ENCODE measurements around the gene SPATA33. TPM values are rescaled to one million over a fixed set of nuclear protein-coding genes. Genes with fewer than 3 reads are reported as not detected.

Gene SPATA33
- total RNA-seq, 2 donors from 2014 or later: 2.4 to 3.6 TPM

DNA sequence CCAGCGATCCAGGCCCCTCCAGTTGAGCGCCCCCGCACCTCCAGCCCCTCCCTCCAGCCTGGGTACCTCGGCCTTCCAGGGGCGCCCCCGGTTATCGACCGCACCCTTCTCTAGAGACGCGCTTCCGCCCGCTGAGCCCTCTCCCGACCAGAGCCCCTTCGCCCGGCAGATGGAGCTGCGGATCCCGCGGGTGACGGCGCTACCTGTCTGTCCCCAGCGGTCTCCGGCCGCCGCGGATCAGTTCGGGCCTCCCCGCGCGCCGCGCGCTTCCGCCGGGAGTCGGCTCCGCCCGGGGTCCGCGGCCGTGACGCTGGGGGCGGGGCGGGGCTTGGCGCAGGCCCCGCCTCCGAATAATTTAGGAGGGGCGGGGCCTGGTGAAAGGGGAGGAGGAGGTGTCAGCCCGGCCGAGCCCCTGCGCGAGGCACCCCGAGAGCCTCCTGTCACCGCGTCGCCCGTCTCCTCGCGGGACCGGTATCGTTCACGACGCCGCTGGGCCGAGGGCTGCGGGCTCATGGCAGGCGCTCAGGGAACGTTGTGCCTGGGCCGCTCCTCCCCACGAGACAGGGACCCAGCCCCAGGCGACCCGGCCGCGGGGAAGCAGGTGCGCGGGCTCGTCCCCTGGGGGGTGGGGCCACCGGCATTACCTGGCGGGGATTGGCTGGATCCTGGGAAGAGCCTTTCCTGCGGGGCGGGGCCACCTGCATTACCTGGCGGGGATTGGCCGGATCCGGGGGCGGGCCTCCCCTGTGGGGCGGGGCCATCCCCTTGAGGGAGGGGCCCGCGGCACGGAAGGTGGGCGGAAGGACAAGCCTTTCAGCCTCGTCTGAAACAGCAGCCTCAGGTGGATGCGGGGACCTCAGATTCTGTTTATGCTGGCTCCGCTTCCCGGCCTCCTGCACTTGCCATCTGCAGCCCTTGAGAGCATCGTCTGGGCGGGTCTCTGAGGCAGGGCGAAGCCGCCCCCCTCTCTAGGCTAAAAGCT, 44.1 kb downstream of the SPATA33 start, which contains the start of gene SPATA2L:
Gene SPATA2L (minus strand): TSS at position 281 of the 982 bp plus-strand sequence. CDS start 473 bp downstream, outside the sequence.
- peak; percentile 89 for DNase-seq
- intact Hi-C loops (cut with DNase I): loop anchor here (5.0 to 10.0 kb wide), 2 partner anchors 93 to 161 kb away; no protein-coding TSS in a partner anchor
- ATAC-seq: peak; percentile 82 to 85

DNA sequence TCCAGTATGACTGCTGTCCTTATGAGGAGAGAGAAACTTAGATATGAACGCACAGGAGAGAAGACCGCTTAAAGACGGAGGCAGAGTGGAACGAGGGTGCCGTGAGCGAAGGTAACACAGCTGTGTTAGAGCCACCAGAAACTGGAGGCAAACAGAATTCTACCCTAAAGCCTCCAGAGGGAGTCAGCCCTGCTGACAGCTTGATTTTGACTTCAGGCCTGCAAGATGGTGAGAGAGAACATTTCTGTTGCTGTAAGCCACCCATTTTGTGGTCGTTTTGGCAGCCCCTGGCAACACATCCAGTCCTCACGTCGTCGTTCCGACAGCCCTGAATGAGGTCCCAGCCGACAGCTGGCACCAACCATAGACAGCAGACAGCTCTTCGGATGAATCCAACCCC, 46.6 kb downstream of the SPATA33 start:
- DNase-seq (no peak), ATAC-seq (no peak)
- intact Hi-C loops (cut with DNase I): loop anchor here (5.0 to 10.0 kb wide), 2 partner anchors 91 to 158 kb away; no protein-coding TSS in a partner anchor

GRCh38 chr16:89705006-89705405, 47.4 kb downstream of the SPATA33 start:
- DNase-seq (no peak), ATAC-seq (no peak)
- intact Hi-C loops (cut with DNase I): loop anchor here in 1 of 2 donors (10.0 kb wide), 1 partner anchor 90 kb away; no protein-coding TSS in a partner anchor

DNA sequence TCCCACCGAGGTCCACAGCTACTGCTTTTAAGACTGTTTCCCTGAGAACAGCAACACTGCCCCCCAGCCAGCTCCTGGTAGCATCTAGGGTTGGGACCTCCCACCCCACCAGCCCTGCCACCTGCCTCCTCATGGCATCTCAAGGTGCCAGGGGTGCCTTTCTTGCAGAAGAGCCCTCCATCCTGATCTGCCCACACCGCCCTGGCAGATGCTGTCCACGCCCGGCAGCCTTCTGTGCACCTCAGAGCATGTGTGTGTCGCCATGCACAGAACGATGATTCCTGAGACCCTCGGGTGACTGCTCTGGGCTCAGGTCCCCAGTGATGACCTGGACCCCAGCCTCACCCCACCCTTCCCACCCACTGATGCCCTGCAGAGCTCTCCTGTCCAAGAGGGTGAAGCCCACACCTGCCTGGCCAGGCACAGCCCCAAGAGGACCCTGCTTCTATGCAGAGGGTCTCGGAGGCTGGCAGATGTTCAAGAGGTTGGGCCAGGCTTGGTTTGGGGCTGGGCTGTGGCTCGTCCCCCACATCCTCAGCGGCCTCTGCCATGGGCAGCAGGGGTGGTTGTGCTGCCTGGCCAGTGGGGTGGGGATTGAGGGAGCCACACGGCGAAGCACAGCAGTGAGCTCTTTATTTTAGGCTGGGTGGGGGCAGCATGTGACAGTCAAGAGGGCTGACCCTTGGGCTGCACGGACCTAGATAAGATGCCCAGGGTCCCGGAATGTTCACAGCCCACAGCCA, 49.1 kb downstream of the SPATA33 start:
- DNase-seq: no peak
- intact Hi-C loops (cut with DNase I): loop anchor here in 1 of 2 donors (10.0 kb wide), 1 partner anchor 88 kb away; no protein-coding TSS in a partner anchor

DNA sequence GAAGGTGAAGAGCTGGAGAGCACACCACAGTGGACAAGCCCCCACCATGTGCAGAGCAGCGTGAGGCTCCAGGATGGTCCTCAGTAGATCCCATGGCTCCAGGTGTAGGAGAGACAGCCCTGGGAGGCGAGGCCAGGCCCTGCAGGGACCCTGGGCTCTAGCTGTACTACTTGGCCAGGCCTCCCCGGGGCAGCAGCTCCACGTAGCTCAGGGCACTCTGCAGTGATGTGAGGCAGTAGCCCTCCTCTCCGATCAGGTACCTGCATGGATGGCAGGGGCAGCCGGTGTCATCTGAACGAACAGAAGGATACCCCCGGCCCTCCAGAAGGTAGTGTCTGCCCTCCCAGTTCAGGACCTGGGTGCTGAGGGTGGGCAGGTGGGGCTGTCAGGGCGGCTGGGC, 50.1 kb downstream of the SPATA33 start:
- ATAC-seq (no peak), DNase-seq (no peak)
- intact Hi-C loops (cut with DNase I): loop anchor here in 1 of 2 donors (10.0 kb wide), 1 partner anchor 87 kb away; no protein-coding TSS in a partner anchor

More for the DNA sequence above, 49.1 kb downstream of the SPATA33 start:
- ATAC-seq: no peak

DNA sequence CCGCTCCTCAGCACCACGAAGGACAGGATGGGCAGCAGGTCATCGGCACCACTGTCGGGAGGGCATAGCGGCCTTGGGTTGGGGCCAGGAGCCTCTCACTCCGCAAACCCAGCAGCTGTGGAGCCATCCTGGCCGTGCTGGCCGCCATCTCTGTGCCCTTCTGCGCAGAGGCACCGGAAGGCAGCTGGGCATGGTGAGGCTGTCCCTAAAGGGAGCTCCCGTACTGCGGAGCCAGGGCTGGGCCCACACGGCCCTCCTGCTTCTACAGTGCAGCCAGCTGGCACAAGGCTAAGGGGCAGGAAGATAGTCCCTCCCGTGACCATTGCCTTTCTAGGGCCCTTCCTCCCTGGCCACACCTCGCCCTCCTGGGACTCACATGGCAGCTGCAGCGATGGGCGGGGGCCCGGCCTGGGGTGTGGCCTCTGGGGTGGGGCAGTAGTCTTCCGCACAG, 50.9 kb downstream of the SPATA33 start:
- DNase-seq (no peak), ATAC-seq (no peak)
- intact Hi-C loops (cut with DNase I): loop anchor here in 1 of 2 donors (10.0 kb wide), 1 partner anchor 86 kb away; no protein-coding TSS in a partner anchor

- DNase-seq: no peak
Observed at GRCh38 chr16:89709166-89709565, 51.5 kb downstream of the SPATA33 start.

DNA sequence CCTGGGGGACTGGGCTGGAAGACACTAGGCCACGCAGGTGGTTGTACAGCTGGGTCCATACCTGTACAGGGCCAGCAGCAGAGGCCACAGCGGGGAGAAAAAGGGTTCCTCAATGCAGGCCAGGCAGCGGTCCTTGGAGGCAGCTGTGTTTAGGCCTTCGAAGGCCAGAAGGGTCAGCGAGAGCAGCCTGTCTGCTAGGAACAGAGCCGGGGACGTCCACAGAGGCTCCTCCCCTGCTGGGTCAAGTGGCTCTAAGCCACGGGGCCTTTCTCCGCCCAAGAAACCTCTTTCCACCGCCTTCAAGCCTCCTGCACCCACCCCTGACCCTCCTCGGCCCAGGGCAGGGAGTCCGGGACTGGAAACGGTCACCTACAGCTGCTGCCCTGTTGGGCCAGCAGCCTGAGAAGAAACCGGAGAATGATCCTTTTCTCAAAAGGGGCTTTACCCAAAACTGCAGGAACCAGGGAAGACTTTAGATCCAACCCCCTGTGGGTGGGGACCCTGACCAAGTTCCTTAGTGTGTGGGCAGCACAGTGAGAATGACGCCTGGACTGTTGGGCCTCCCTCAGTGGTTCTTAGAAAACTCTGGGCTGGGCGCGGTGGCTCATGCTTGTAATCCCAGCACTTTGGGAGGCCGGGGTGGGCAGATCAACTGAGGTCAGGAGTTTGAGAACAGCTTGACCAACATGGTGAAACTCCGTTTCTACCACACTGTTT, 52.2 kb downstream of the SPATA33 start:
- no peak for DNase-seq
- no peak for ATAC-seq
- intact Hi-C loops (cut with DNase I): loop anchor here in 1 of 2 donors (10.0 kb wide), 1 partner anchor 85 kb away; no protein-coding TSS in a partner anchor

More at GRCh38 chr16:89709166-89709565, 51.5 kb downstream of the SPATA33 start:
- intact Hi-C loops (cut with DNase I): loop anchor here in 1 of 2 donors (10.0 kb wide), 1 partner anchor 86 kb away; no protein-coding TSS in a partner anchor
- no peak for ATAC-seq

DNA sequence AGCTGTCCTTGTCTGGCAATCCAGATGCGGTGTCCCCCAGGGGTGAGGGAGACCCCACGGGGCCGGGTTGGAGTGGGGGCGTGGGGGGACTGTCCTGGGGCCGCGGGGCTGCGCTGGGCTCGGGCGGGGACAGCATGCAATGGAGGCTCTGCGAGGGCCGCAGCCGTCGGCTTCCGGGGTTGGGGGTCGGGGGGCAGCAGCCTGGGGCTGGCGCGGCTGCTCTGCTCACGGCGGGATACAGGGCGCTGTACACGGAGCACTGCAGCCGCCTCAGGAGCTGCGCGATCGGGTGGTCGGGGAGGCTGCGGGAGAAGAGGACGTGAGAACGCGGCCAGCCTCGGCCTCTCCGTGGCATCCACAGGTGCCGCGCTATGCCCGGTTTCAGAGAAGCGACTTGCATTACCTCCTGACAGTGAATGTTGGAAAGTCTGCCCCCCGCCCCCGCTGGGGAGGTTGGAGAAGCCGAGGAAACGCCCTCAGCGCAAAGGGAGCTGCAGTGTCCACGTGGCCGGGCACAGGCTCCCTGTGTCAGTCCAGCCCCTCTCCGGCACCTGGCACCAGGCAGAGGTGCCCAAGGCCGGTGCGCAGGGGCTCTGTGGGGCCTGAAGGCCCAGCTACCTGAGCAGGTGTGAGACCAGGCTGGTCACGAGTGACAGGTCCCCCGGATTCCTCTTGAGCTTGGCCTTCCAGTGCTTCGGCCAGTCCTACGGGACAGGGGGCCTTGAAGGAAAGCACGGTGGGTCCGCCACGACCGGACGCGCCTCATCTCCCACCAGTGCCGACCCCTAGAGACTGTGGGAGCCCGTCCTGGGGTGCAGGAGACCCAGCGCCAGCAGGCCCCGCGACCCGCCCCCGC, 53.3 kb downstream of the SPATA33 start:
- intact Hi-C loops (cut with DNase I): no loop called here
- ATAC-seq (no peak), DNase-seq (no peak)

GRCh38 chr16:89711601-89712273, 54.1 kb downstream of the SPATA33 start:
- peak; percentile 58 for DNase-seq
- ATAC-seq: peak; percentile 63 to 69
- intact Hi-C loops (cut with DNase I): no loop called here

DNA sequence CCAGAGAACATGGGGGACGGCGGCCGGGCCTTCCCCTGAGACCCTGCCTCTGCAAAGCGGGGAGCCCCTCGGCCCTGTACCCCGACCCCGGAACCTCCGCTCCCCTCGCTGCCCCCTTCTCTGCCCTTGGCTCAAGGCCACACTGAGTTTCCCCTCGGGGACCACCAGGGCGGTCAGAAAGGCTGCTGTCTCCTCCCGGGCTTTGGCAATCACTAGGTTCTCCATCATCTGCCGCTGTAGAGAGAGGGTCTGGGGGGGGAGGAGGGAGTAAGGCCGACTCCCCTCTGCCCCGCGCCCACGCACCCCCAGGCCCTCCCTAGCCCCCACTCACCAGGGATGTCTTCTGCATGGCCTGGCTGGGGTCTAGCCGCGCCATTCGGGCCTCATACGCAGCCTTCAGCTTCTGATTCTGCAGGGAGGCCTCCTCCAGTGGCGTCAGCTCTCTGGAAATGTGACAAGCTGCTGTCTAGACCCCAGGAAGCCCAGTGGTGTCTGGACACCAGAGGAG, 54.7 kb downstream of the SPATA33 start:
- ATAC-seq (peak in 1 of 2 donors; percentile 3), DNase-seq (no peak)
- intact Hi-C loops (cut with DNase I): no loop called here

- ATAC-seq: no peak
- intact Hi-C loops (cut with DNase I): no loop called here
- DNase-seq: no peak
Observed at GRCh38 chr16:89716493-89716892, 58.9 kb downstream of the SPATA33 start.

DNA sequence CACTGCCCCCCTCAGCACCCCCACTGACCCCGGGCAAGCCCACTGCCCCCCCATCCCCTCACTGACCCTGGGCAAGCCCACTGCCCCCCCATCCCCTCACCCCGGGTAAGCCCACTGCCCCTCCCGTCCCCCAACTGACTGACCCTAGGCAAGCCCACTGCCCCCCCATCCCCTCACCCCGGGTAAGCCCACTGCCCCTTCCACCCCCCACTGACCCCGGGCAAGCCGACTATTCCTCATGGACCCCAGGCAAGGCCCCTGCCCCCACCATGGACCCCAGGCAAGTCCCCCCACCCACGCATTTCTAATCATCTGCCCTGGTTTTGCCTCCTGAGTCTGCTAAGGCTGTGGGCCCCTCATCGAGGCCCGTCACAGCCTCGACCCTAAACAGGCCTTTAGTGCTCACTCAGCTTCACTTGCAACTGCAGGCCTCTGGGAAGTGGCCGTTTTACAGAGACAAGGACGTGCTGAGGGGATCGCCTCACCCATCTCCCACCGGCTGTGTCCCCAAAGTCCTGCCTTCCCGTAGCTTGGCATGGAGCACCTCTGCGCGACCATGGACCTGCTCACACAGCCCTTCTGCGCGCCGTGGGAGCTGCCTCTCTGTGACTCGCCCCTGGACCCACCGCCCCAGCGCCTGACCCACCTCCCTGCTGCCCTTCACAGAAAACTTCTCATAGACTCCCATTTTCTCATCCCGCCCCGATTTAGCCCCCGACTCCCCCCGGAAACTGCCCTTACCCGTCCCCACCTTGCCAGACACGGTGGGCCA, 59.5 kb downstream of the SPATA33 start:
- intact Hi-C loops (cut with DNase I): no loop called here
- ATAC-seq (no peak), DNase-seq (no peak)

DNA sequence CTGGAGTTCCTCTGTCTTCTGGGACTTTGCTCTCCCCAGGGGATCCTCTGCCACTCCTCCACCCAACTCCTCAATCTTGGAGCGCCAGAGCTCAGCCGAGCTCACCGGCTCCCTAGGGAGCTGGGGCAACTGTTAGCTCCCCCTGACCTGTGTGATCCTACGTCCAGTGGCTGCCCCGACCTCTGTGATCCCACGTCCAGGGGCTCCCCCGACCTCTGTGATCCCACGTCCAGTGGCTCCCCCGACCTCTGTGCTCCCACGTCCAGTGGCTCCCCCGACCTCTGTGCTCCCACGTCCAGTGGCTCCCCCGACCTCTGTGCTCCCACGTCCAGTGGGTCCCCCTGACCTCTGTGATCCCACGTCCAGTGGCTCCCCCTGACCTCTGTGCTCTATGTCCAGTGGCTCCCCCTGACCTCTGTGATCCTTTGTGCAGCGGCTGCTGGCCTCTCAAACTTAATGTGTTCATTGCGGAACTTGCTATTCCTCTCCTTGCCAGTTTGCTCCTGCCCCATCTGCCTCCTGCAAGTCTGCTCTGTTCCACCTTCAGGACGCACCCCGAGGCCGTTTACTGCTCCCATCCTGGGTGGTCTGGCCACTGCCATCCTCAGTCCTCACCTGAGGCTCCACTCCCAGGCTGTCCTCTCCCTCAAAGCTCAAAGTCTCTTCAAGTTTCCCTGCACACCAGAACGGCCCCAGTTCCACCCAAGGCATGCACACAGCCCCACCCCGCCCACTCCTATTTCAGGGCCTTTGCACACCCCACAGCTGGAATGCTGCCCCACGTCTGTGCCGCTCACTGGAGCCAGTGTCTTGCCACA, 60.3 kb downstream of the SPATA33 start:
- DNase-seq: no peak
- intact Hi-C loops (cut with DNase I): no loop called here

More for the DNA sequence above, 60.3 kb downstream of the SPATA33 start:
- ATAC-seq: no peak
